Daoy (cell line): Measurements from ENCODE around the gene GPC3. TPM values are rescaled to one million over a fixed set of nuclear protein-coding genes. Genes with fewer than 3 reads are reported as not detected.

Source experiments
- DNase-seq: peaks from one replicate; pipeline ENCODE4 v3.0.0-alpha.2; 2015; ENCODE audit warnings: low read depth
- total RNA-seq: library from RNA; depleted of rRNA; stranded (reverse); fragments of >200 nt; shearing (Covaris generic); gene quantifications from 2 replicates; pipeline ENCODE4 v1.2.3, GENCODE V29; 2014

Gene GPC3
- total RNA-seq, 1 experiment from 2014 or later: 0.34 TPM

- DNase-seq: no peak
Measured at GRCh38 chrX:133968109-133968508, 17.3 kb downstream of the GPC3 start.

- DNase-seq: no peak
Measured at GRCh38 chrX:133966199-133966598, 19.2 kb downstream of the GPC3 start.

GRCh38 chrX:133965321-133965720 lies 20.1 kb downstream of the GPC3 start:
- no peak for DNase-seq

GRCh38 chrX:133961046-133961445 lies 24.3 kb downstream of the GPC3 start:
- no peak for DNase-seq

GRCh38 chrX:133959972-133960371 lies 25.4 kb downstream of the GPC3 start:
- no peak for DNase-seq

- no peak for DNase-seq
Measured at GRCh38 chrX:133958997-133959688, 26.3 kb downstream of the GPC3 start.

- DNase-seq: no peak
Measured at GRCh38 chrX:133956570-133957340, 28.6 kb downstream of the GPC3 start.

- DNase-seq: no peak
Measured at GRCh38 chrX:133953785-133954355, 31.5 kb downstream of the GPC3 start.

GRCh38 chrX:133953078-133953477 lies 32.3 kb downstream of the GPC3 start:
- DNase-seq: no peak

- no peak for DNase-seq
Measured at GRCh38 chrX:133951098-133951497, 34.3 kb downstream of the GPC3 start.

GRCh38 chrX:133950214-133950613 lies 35.2 kb downstream of the GPC3 start:
- no peak for DNase-seq

- DNase-seq: no peak
Measured at GRCh38 chrX:133948895-133949294, 36.5 kb downstream of the GPC3 start.

GRCh38 chrX:133947996-133948395 lies 37.4 kb downstream of the GPC3 start:
- no peak for DNase-seq

- DNase-seq: no peak
Measured at GRCh38 chrX:133947022-133947421, 38.4 kb downstream of the GPC3 start.

GRCh38 chrX:133943507-133943906 lies 41.9 kb downstream of the GPC3 start:
- DNase-seq: no peak

- no peak for DNase-seq
Measured at GRCh38 chrX:133939655-133940302, 45.6 kb downstream of the GPC3 start.

- no peak for DNase-seq
Measured at GRCh38 chrX:133938530-133938929, 46.9 kb downstream of the GPC3 start.

GRCh38 chrX:133937022-133937421 lies 48.4 kb downstream of the GPC3 start:
- no peak for DNase-seq

- no peak for DNase-seq
Measured at GRCh38 chrX:133935076-133935475, 50.3 kb downstream of the GPC3 start.

- no peak for DNase-seq
Measured at GRCh38 chrX:133933316-133933715, 52.1 kb downstream of the GPC3 start.

GRCh38 chrX:133929836-133930464 lies 55.4 kb downstream of the GPC3 start:
- DNase-seq: no peak

GRCh38 chrX:133928365-133928764 lies 57.0 kb downstream of the GPC3 start:
- DNase-seq: no peak
